Stimulated activated CD4-positive, alpha-beta T cell treated with anti-CD3 and anti-CD28 coated beads, Interleukin-4, amount 100 ng/mL, for 1 hour (primary cell): ENCODE measurements around the gene F7.
"Not testable (repeated sequence)": the region's sequence is repeated elsewhere in the genome, so short reads cannot be mapped to it uniquely, and the experiment has no call there.

Experiments
- DNase-seq: peaks from one replicate; pipeline ENCODE4 v3.0.0-alpha.2; 2020

F7 gene

DNA sequence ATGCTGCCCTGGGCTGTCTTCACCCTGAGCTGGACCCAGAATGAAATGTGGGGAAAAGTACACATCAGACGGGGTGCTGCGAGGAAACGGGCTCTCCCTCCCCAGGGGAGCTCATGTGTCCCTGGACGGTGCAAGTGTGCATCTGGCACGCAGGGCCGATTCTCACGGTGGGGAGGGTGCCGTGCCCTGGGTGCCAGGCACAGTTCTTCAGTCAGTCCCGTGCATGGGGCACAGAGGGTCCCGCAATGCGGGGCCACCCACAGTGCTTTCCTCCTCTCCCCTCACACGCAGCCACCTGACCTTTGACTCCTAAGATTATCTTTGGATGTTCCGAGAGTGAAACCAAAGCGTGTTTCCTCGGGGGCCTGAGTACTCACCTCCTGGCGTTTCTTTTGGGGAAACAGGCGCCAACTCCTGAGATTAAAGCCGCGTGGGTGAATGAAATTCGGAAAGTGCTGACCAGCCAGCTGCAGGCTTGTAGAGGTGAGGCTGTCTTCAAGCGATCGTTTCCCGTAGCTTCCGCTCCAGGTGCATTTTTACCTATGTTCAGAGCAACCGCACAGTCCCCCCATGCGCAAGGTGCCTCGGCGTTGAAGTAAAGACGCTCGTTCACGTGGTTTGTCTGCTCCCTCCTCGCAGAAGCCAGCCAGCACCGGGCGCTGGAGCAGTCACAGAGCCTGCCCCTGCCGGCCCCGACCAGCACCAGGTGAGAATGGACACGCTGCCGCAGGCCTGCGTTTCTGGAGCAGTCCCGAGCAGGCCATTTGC lies 17.5 kb upstream of the F7 start:
- no peak for DNase-seq

GRCh38 chr13:113088691-113089020 lies 16.9 kb upstream of the F7 start:
- DNase-seq = no peak

- no peak for DNase-seq
Observed at GRCh38 chr13:113089693-113090414, 15.7 kb upstream of the F7 start.

DNA sequence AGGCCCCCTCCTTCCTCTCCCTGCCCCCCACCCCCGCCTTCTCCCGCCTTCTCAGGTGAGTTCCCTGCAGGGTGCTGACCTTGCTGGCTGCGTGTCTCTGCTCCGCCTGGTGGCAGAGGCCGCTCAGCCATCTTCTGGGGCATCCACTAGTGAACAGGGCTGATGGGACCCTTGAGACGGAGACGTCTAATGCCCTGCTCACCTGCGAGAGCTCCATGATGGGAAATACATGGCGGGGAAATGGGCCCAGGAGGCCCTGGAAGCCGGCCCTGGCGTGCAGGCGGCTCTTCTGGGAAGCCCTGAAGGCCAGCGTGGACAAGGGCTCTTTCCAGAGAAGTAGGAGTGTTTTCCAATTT lies 15.2 kb upstream of the F7 start:
- DNase-seq = no peak

- no peak for DNase-seq
Observed at GRCh38 chr13:113090806-113091205, 14.8 kb upstream of the F7 start.

GRCh38 chr13:113091211-113091771 lies 14.3 kb upstream of the F7 start:
- DNase-seq = no peak

GRCh38 chr13:113091891-113092775 lies 13.5 kb upstream of the F7 start:
- no peak for DNase-seq

- no peak for DNase-seq
Observed at GRCh38 chr13:113092776-113093579, 12.6 kb upstream of the F7 start.

GRCh38 chr13:113093580-113094409 lies 11.8 kb upstream of the F7 start:
- no peak for DNase-seq

GRCh38 chr13:113094410-113094800 lies 11.2 kb upstream of the F7 start:
- no peak for DNase-seq

DNA sequence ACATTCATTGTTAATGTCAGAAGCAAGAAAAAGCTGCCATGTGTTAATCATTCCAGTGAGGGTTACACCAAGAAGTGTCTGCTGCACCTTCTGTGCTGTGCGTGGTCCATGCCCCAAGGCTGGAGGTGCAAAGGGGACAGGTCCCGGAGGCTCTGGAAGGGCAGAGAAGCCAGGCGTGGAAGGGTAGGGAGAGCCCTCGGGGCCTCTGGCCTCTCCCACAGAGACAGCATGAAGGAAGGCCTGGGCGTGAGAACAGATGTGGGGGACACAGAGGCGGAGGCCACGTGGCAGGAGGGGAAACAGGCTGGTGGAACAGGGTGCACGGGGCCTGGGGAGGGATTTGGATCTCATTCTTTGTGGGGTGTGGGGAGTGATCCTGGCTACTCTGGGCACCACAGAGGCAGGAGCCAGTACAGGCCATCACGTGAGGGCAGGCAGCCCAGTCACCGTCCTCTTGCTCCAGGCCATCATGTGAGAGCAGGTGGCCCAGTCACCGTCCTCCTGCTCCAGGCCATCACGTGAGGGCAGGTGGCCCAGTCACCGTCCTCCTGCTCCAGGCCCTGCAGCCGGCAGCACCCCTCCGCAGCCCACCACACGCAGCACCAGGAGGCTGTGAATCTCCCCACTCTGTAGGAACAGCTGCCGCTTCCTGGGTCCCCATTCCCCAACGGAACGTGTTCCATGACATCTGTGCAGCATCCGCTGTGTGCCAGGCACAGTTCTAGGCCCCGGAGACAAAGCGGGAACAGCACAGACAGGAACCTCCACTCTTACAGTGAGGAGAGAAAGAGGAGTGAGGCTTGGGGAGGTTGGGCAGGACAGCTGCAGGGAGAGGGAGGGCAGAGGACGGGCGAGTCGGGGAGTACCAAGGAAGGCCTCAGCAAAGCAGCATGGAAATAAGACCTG lies 10.2 kb upstream of the F7 start:
- DNase-seq = no peak

GRCh38 chr13:113096052-113096744 lies 9.4 kb upstream of the F7 start:
- DNase-seq = no peak

DNA sequence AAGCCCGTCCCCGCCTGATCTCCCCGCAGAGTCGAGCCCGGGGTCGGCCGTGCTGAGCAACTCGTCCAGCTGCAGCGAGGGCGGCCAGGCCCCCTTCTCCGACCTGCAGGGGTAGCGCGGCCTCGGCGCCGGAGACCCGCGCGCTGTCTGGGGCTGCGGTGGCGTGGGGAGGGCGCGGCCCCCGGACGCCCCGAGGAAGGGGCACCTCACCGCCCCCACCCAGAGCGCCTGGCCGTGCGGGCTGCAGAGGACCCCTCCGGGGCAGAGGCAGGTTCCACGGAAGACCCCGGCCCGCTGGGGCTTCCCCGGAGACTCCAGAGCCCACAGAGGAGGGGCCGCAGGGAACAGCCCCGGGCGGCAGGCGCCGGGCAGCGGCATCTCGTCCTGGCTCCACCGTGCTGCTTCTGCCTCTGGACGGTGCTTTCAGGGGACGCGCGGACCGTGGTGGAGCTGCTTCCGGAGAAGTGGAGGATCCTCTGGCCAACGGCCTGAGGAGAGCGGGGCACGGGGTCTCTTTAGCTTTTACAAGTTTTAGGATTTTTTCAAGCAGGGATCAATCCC lies 8.8 kb upstream of the F7 start:
- DNase-seq = no peak

DNA sequence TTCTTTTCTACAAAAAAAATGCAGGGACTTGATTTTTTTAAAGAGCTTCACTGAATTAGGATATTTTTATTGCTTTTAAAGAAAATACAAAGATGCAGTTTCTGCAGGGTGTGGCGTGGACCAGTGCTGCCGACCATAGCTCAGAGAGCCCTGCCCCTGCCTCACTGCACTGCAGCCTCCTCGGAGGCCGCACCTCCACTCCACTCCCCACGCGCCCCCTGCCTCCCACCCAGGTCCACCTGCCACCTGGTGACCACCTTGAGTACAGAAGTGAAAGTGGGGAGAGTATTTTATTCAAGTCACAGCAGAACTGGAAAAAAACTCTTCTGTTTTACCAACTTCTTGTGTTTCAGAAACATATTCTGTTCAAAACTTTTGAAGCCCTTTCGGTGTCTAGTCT lies 7.9 kb upstream of the F7 start:
- DNase-seq = no peak

GRCh38 chr13:113098162-113098732 lies 7.3 kb upstream of the F7 start:
- no peak for DNase-seq

DNA sequence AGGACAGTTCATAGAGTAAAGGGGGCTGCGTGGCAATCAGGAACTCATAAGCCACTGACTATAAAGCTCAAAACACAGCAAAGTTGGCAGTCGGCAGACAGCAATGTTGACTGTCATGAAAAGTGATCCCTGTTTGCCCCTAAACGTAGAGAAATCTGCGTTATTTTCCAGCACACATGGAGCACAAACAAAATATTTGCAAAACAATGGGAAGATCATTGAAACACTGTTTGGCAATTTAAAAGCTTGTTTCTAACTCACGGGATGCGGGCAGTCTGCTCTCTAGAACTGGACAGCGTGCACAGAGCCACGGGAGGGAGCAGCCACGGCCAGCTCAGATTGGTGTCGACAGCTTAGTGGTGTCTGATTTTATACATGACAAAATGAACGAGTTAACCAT lies 6.4 kb upstream of the F7 start:
- DNase-seq = no peak

- not testable (repeated sequence) for DNase-seq
Observed at GRCh38 chr13:113102302-113102701, 3.3 kb upstream of the F7 start.

GRCh38 chr13:113102727-113103126 lies 2.9 kb upstream of the F7 start:
- no peak for DNase-seq

DNA sequence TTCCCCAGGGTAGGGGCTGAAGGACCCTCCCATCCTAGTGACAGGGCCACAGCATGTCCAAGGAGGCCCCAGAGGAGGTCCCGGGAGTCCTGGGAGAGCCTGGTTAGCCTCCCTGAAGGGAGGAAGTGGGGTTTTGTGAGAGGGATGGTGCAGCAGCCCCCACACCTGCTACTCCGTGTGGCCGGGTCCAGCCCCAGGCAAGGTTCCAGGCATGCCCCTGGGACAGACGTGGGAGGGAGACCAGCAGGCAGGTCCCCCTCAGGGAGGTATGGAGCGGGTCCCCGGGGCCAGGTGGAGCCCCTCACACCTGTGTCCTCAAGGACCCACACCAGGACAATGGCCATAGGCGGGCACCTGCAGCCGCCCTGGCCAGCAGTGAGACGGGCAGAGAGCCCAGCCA lies 1.9 kb upstream of the F7 start:
- DNase-seq = no peak
